GM18508 (cell line): ENCODE data around the gene NUP210.
"Not testable (repeated sequence)": the region's sequence is repeated elsewhere in the genome, so short reads cannot be mapped to it uniquely, and the experiment has no call there.

Experiments
- ATAC-seq: cut with Tn5 transposase; IDR thresholded peaks from one replicate; pipeline ENCODE4 v1.9.1; 2021; ENCODE audit warnings: moderate number of reproducible peaks; ENCODE audit not compliant: insufficient read depth, unreplicated experiment

Gene NUP210

GRCh38 chr3:13378155-13378554 is 42.0 kb downstream of the NUP210 start:
- ATAC-seq: no peak

- ATAC-seq: not testable (repeated sequence)
Measured at GRCh38 chr3:13377741-13378140, 42.4 kb downstream of the NUP210 start.

GRCh38 chr3:13377021-13377420 is 43.1 kb downstream of the NUP210 start:
- ATAC-seq: no peak

- ATAC-seq: no peak
Measured at GRCh38 chr3:13376091-13376490, 44.0 kb downstream of the NUP210 start.

GRCh38 chr3:13375464-13375863 is 44.7 kb downstream of the NUP210 start:
- no peak for ATAC-seq

- ATAC-seq: no peak
Measured at GRCh38 chr3:13373975-13374586, 46.0 kb downstream of the NUP210 start.

GRCh38 chr3:13372656-13373055 is 47.5 kb downstream of the NUP210 start:
- ATAC-seq: no peak

- no peak for ATAC-seq
Measured at GRCh38 chr3:13372126-13372525, 48.0 kb downstream of the NUP210 start.

- no peak for ATAC-seq
Measured at GRCh38 chr3:13371100-13372075, 48.7 kb downstream of the NUP210 start.

GRCh38 chr3:13370609-13371008 is 49.5 kb downstream of the NUP210 start:
- ATAC-seq: no peak

GRCh38 chr3:13370055-13370454 is 50.1 kb downstream of the NUP210 start:
- ATAC-seq: no peak

GRCh38 chr3:13368834-13369233 is 51.3 kb downstream of the NUP210 start:
- ATAC-seq: no peak

GRCh38 chr3:13367728-13368127 is 52.4 kb downstream of the NUP210 start:
- no peak for ATAC-seq

GRCh38 chr3:13365390-13366379 is 54.4 kb downstream of the NUP210 start:
- ATAC-seq: no peak

GRCh38 chr3:13364602-13365271 is 55.4 kb downstream of the NUP210 start:
- ATAC-seq: no peak

- ATAC-seq: no peak
Measured at GRCh38 chr3:13362551-13362950, 57.6 kb downstream of the NUP210 start.

GRCh38 chr3:13359916-13360315 is 60.2 kb downstream of the NUP210 start:
- no peak for ATAC-seq

- no peak for ATAC-seq
Measured at GRCh38 chr3:13358643-13359042, 61.5 kb downstream of the NUP210 start.

- ATAC-seq: no peak
Measured at GRCh38 chr3:13358051-13358450, 62.1 kb downstream of the NUP210 start.

GRCh38 chr3:13357074-13357473 is 63.0 kb downstream of the NUP210 start:
- ATAC-seq: no peak
